ENCODE data around the gene LPP. TPM values are rescaled to one million over a fixed set of nuclear protein-coding genes. Genes with fewer than 3 reads are reported as not detected.

LPP gene
- total RNA-seq, 1 donor from 2014 or later, result 222 TPM

GRCh38 chr3:188187053-188187452 is 33.1 kb downstream of the LPP start:
- no peak for FAIRE-seq
- H3K36me3 Mint-ChIP-seq (ENCODE audit: low read depth, unreplicated experiment), result peaks cover 8% of the 10 kb centered on the region

GRCh38 chr3:188188911-188189310 is 35.0 kb downstream of the LPP start:
- no peak overlapping the region for H3K4me3 Mint-ChIP-seq (ENCODE audit: unreplicated experiment)
- Histone ChIP-seq H3K4me1 (ENCODE audit: insufficient read depth, low read length) (peaks cover 21% of the 10 kb centered on the region), H3K4me2 (ENCODE audit: low read length) (no peak overlapping the region), H3K79me2 (ENCODE audit: insufficient read depth, low read length) (peaks cover 99% of the 10 kb centered on the region), H2AFZ (ENCODE audit: low read depth, low read length) (no peak overlapping the region), H3K27ac (ENCODE audit: low read depth, low read length) (peak overlapping the region; percentile 24), H3K36me3 (ENCODE audit: insufficient read depth, low read length) (peaks cover 14% of the 10 kb centered on the region), H3K27me3 (ENCODE audit: insufficient read depth, low read length) (no peaks in the 10 kb centered on the region), H3K9me3 (ENCODE audit: insufficient read depth, low read depth, low read length) (no peaks in the 10 kb centered on the region), H3K9ac (ENCODE audit: low read length) (no peak overlapping the region), H4K20me1 (ENCODE audit: insufficient read depth, low read length) (peaks cover 86% of the 10 kb centered on the region), H3K4me3 (ENCODE audit: insufficient read depth, low read depth, low read length) (no peak overlapping the region)
- H3K27ac Mint-ChIP-seq (ENCODE audit: unreplicated experiment), result no peak overlapping the region
- H3K36me3 Mint-ChIP-seq (ENCODE audit: low read depth, unreplicated experiment), result peaks cover 13% of the 10 kb centered on the region
- DNase-seq (ENCODE audit: low read depth), result no peak
- peaks cover 37% of the 10 kb centered on the region for H3K4me1 Mint-ChIP-seq (ENCODE audit: low read depth, unreplicated experiment)
- no peaks in the 10 kb centered on the region for H3K9me3 Mint-ChIP-seq (ENCODE audit: unreplicated experiment)
- TF ChIP-seq EZH2 (IDR thresholded peaks at IDR 0.05; ENCODE audit: insufficient read depth, low read length), result no peak
- no peak for FAIRE-seq
- H3K27me3 Mint-ChIP-seq (ENCODE audit: low read depth, unreplicated experiment), result no peaks in the 10 kb centered on the region

More at GRCh38 chr3:188187053-188187452, 33.1 kb downstream of the LPP start:
- Mint-ChIP-seq H3K27ac (ENCODE audit: unreplicated experiment) (no peak overlapping the region), H3K27me3 (ENCODE audit: low read depth, unreplicated experiment) (no peaks in the 10 kb centered on the region), H3K9me3 (ENCODE audit: unreplicated experiment) (no peaks in the 10 kb centered on the region), H3K4me1 (ENCODE audit: low read depth, unreplicated experiment) (peaks cover 31% of the 10 kb centered on the region), H3K4me3 (ENCODE audit: unreplicated experiment) (no peak overlapping the region)
- Histone ChIP-seq H4K20me1 (ENCODE audit: insufficient read depth, low read length) (peaks cover 86% of the 10 kb centered on the region), H2AFZ (ENCODE audit: low read depth, low read length) (no peak overlapping the region), H3K27ac (ENCODE audit: low read depth, low read length) (no peak overlapping the region), H3K4me3 (ENCODE audit: insufficient read depth, low read depth, low read length) (no peak overlapping the region), H3K36me3 (ENCODE audit: insufficient read depth, low read length) (peaks cover 2% of the 10 kb centered on the region), H3K27me3 (ENCODE audit: insufficient read depth, low read length) (no peaks in the 10 kb centered on the region), H3K9ac (ENCODE audit: low read length) (no peak overlapping the region), H3K79me2 (ENCODE audit: insufficient read depth, low read length) (peaks cover 98% of the 10 kb centered on the region), H3K9me3 (ENCODE audit: insufficient read depth, low read depth, low read length) (no peaks in the 10 kb centered on the region), H3K4me2 (ENCODE audit: low read length) (no peak overlapping the region), H3K4me1 (ENCODE audit: insufficient read depth, low read length) (peaks cover 21% of the 10 kb centered on the region)
- no peak for DNase-seq (ENCODE audit: low read depth)
- TF ChIP-seq CTCF (IDR thresholded peaks at IDR 0.05; ENCODE audit: insufficient read depth, low read depth, low read length), result no peak
- TF ChIP-seq EZH2 (IDR thresholded peaks at IDR 0.05; ENCODE audit: insufficient read depth, low read length), result no peak

DNA sequence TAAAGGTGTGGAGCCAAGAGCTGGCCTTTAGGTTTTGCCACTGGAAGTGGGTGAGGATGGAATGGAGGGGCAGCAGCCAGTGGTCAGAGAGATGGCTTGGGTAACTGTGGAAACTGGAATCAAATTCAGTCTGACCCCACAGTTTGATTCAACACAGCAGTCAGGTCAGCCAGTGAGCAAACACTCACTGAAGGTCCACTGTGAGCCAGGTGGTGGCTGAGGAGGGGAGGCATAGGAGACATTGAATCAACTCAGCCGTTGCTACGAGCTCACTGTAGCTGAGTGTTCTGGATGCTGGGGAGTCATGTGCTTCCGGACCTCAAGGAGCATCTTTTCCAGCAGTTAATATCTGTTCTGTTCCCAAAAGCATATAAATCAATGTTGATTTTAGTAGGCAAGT is 37.5 kb downstream of the LPP start:
- peaks cover 14% of the 10 kb centered on the region for H3K36me3 ChIP-seq (ENCODE audit: insufficient read depth, low read length)
- H4K20me1 ChIP-seq (ENCODE audit: insufficient read depth, low read length), result peaks cover 80% of the 10 kb centered on the region
- H3K79me2 ChIP-seq (ENCODE audit: insufficient read depth, low read length), result peaks cover 99% of the 10 kb centered on the region
- no peak overlapping the region for H3K4me3 ChIP-seq (ENCODE audit: insufficient read depth, low read depth, low read length)
- no peaks in the 10 kb centered on the region for H3K9me3 Mint-ChIP-seq (ENCODE audit: unreplicated experiment)
- TF ChIP-seq EZH2 (IDR thresholded peaks at IDR 0.05; ENCODE audit: insufficient read depth, low read length) (no peak), CTCF (IDR thresholded peaks at IDR 0.05; ENCODE audit: insufficient read depth, low read depth, low read length) (no peak)
- no peaks in the 10 kb centered on the region for H3K9me3 ChIP-seq (ENCODE audit: insufficient read depth, low read depth, low read length)
- H3K4me2 ChIP-seq (ENCODE audit: low read length), result no peak overlapping the region
- H3K4me1 ChIP-seq (ENCODE audit: insufficient read depth, low read length), result peaks cover 28% of the 10 kb centered on the region
- no peak overlapping the region for H2AFZ ChIP-seq (ENCODE audit: low read depth, low read length)
- no peak overlapping the region for H3K9ac ChIP-seq (ENCODE audit: low read length)
- peaks cover 45% of the 10 kb centered on the region for H3K4me1 Mint-ChIP-seq (ENCODE audit: low read depth, unreplicated experiment)
- no peaks in the 10 kb centered on the region for H3K27me3 Mint-ChIP-seq (ENCODE audit: low read depth, unreplicated experiment)
- no peak overlapping the region for H3K4me3 Mint-ChIP-seq (ENCODE audit: unreplicated experiment)
- no peak overlapping the region for H3K27ac ChIP-seq (ENCODE audit: low read depth, low read length)
- peaks cover 13% of the 10 kb centered on the region for H3K36me3 Mint-ChIP-seq (ENCODE audit: low read depth, unreplicated experiment)
- H3K27me3 ChIP-seq (ENCODE audit: insufficient read depth, low read length), result no peaks in the 10 kb centered on the region
- no peak for FAIRE-seq
- no peak overlapping the region for H3K27ac Mint-ChIP-seq (ENCODE audit: unreplicated experiment)
- DNase-seq (ENCODE audit: low read depth), result no peak
